Lung (tissue), 12 donors: Measurements from ENCODE around the gene SPN. TPM values are rescaled to one million over a fixed set of nuclear protein-coding genes. Genes with fewer than 3 reads are reported as not detected.

Experiments
- ATAC-seq: fragments of 200-7000 bp; cut with Tn5 transposase; one replicate; pipeline ENCODE4 v1.9.1; 2020; ENCODE audit warnings: moderate number of reproducible peaks; ENCODE audit not compliant: insufficient read depth, low FRiP score
- DNase-seq, 3 donors: peaks; one replicate each; pipeline ENCODE4 v3.0.0-alpha.2; 2013 to 2017
- H3K27ac ChIP-seq, 2 donors: one replicate each; pipeline ENCODE4 v1.5.1; 2013; ENCODE audit warnings: mild to moderate bottlenecking in 2 of 2, moderate library complexity in 2 of 2, control low read depth in 1 of 2, inconsistent platforms in 1 of 2, low read depth in 1 of 2, low read length in 1 of 2
- H3K27me3 ChIP-seq, 3 donors: one replicate each; pipeline ENCODE4 v1.5.1; 2013; ENCODE audit warnings: low read length in 2 of 3; ENCODE audit not compliant: control insufficient read depth in 3 of 3, insufficient read depth in 3 of 3
- H3K36me3 ChIP-seq, 4 donors: one replicate each; pipeline ENCODE4 v1.5.1; 2013; ENCODE audit warnings: low read length in 4 of 4, mild to moderate bottlenecking in 1 of 4, moderate library complexity in 1 of 4; ENCODE audit not compliant: control insufficient read depth in 4 of 4, insufficient read depth in 4 of 4
- H3K4me1 ChIP-seq, 5 donors: one replicate each; pipeline ENCODE4 v1.5.1; 2013; ENCODE audit warnings: low read length in 5 of 5, mild to moderate bottlenecking in 2 of 5, moderate library complexity in 1 of 5; ENCODE audit not compliant: control insufficient read depth in 5 of 5, insufficient read depth in 5 of 5
- H3K4me3 ChIP-seq: one replicate; pipeline ENCODE4 v1.5.1; 2013; ENCODE audit warnings: mild to moderate bottlenecking, control low read depth, moderate library complexity
- H3K9ac ChIP-seq, 2 donors: one replicate each; pipeline ENCODE4 v1.5.1; 2013; ENCODE audit warnings: low read length in 2 of 2, control low read depth in 1 of 2; ENCODE audit not compliant: insufficient read depth in 1 of 2
- H3K9me3 ChIP-seq, 4 donors: one replicate each; pipeline ENCODE4 v1.5.1; 2013; ENCODE audit warnings: low read length in 3 of 4, mild to moderate bottlenecking in 1 of 4, moderate library complexity in 1 of 4; ENCODE audit not compliant: control insufficient read depth in 4 of 4, insufficient read depth in 3 of 4
- WGBS, 2 donors: extraction: QIAGEN DNeasy Blood & Tissue Kit; methylation state at CpG; one replicate each; pipeline ENCODE4 v1.1.7; 2013; 5-methylcytosine and 5-hydroxymethylcytosine counted together
- polyA plus RNA-seq, 2 donors: library from polyadenylated mRNA; stranded (reverse); fragments of 200-250 nt; gene quantifications; one replicate each; pipeline ENCODE4 v1.2.1, GENCODE V29; 2013
- total RNA-seq, 2 donors: library from RNA; depleted of rRNA in 1 of 2; stranded (reverse); fragments of >200 nt in 1 of 2; gene quantifications; one replicate each; pipeline ENCODE4 v1.2.1, GENCODE V29; 2014 to 2021
- TF ChIP-seq, protein P1 (sequence below): IDR thresholded peaks from 2 replicates; pipeline ENCODE4 v1.5.1; 2012; ENCODE audit warnings: mild to moderate bottlenecking; ENCODE audit errors: control extremely low read depth, extremely low read depth
- donor health status: control.
- donor health status: control.
- donor health status: Bipolar disorder and iron deficiency.
- donor health status: healthy.
- donor health status: DM: yes; HTN: yes; CAD: no.

Gene SPN
- total and polyA plus RNA-seq, 4 donors: 5.8 to 52.5 (median 12.5) TPM

DNA sequence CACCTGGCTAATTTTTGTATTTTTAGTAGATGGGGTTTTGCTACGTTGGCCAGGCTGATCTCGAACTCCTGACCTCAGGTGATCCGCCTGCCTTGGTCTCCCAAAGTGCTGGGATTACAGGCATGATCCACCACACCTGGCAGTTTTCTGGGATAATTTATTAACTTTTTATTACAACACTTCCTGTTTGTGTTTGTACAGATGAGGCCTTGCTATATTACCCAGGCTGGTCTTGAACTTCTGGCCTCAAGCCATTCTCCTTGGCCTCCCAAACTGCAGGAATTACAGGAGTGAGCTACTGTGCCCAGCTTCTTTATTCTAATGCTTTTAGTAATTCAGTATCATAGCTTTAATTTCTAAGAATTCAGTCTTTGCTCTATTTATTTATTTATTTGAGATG, 16.1 kb upstream of the SPN start:
- Histone ChIP-seq H3K9me3 (no peaks in the 10 kb centered on the region), H3K4me3 (no peak overlapping the region), H3K9ac (no peak overlapping the region), H3K27me3 (no peaks in the 10 kb centered on the region), H3K27ac (no peak overlapping the region), H3K4me1 (no peaks in the 10 kb centered on the region), H3K36me3 (no peaks in the 10 kb centered on the region)
- 93 to 94% methylated on average over 3 of the region's 3 CpGs for WGBS, 2 donors
- TF ChIP-seq, protein P1, sequence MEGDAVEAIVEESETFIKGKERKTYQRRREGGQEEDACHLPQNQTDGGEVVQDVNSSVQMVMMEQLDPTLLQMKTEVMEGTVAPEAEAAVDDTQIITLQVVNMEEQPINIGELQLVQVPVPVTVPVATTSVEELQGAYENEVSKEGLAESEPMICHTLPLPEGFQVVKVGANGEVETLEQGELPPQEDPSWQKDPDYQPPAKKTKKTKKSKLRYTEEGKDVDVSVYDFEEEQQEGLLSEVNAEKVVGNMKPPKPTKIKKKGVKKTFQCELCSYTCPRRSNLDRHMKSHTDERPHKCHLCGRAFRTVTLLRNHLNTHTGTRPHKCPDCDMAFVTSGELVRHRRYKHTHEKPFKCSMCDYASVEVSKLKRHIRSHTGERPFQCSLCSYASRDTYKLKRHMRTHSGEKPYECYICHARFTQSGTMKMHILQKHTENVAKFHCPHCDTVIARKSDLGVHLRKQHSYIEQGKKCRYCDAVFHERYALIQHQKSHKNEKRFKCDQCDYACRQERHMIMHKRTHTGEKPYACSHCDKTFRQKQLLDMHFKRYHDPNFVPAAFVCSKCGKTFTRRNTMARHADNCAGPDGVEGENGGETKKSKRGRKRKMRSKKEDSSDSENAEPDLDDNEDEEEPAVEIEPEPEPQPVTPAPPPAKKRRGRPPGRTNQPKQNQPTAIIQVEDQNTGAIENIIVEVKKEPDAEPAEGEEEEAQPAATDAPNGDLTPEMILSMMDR: no peak
- DNase-seq: no peak
- no peak for ATAC-seq

DNA sequence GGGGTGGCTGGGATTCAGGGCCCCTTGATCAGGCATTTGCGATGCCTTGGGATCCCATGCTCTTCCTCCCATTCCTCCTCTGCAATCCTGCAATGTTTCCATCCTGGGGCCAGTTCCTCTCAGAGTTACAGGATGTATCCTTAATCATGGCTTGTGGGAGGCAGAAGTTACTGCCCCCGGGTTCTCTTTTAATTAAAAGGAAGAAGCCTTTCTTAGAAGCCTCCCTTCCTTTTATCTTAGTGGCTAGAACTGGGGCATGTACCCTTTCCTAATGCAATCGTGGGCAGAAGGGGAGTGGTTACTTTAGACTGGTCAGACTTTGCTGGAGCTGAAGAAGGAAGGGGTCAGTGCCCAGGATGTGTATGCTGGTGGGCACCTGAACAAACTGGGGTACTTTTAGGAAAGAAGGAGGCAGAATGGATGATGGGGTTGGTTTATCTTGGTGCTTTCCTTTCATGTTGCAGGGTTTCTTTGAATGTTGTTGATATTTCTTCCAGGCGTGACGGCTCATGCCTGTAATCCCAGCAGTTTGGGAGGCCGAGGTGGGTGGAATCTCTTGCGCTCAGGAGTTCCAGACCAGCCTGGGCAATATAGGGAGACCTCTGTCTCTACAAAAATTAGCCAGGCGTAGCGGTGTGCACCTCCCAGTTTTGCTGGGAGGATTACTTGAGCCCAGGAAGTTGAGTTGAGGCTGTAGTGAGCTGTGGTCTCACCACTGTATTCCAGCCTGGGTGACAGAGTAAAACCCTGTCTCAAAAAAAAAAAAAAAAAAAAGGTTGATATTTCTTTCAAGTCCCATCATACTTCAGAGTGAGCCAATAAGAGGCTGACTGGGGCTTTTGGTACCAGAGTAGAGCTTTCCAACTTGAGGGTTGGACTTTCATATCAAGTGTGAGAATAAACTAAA, 13.2 kb upstream of the SPN start:
- no peak for DNase-seq
- no peak for ATAC-seq
- Histone ChIP-seq H3K27ac (no peak overlapping the region), H3K4me3 (no peak overlapping the region), H3K36me3 (no peaks in the 10 kb centered on the region), H3K27me3 (no peaks in the 10 kb centered on the region), H3K9me3 (no peaks in the 10 kb centered on the region), H3K4me1 (no peaks in the 10 kb centered on the region), H3K9ac (no peak overlapping the region)
- TF ChIP-seq, protein P1: no peak
- 67 to 71% methylated on average over 9 of the region's 9 CpGs for WGBS, 2 donors

DNA sequence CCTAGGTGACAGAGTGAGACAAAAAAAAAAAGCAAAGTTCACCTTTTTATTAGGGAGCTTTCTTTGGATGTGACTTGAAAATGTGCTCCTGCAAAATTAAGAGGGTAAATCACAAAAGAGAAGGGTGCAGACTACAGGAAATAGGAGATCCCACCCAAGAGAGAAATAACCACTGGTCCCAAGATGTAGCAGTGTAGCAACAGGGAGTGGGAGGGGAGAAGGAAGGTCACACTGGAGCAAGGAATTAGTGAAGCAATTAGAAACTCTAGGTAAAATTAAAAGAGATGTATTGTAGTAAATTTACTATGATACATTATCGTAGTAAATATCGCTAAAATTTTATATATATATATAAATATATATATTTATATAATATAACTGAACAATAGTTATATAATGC, 12.3 kb upstream of the SPN start:
- WGBS, 2 donors: 97 to 98% methylated on average over 2 of the region's 2 CpGs
- no peaks in the 10 kb centered on the region for H3K9me3 ChIP-seq
- no peak overlapping the region for H3K27ac ChIP-seq
- H3K4me1 ChIP-seq: no peaks in the 10 kb centered on the region
- no peak overlapping the region for H3K9ac ChIP-seq
- H3K36me3 ChIP-seq: no peaks in the 10 kb centered on the region
- no peaks in the 10 kb centered on the region for H3K27me3 ChIP-seq
- no peak overlapping the region for H3K4me3 ChIP-seq
- TF ChIP-seq, protein P1: no peak
- DNase-seq (no peak), ATAC-seq (no peak)
